ENCODE measurements around the gene GNAL. TPM values are rescaled to one million over a fixed set of nuclear protein-coding genes. Genes with fewer than 3 reads are reported as not detected.

Gene GNAL
- total RNA-seq, 4 donors from 2014 or later = 13.5 to 24.6 (median 19.9) TPM

- Histone ChIP-seq H3K4me1 (peaks cover 3 to 10% (median 5%) of the 10 kb centered on the region in 3 donors), H3K27ac (no peak overlapping the region), H3K4me3 (no peak overlapping the region), H3K27me3 (no peaks in the 10 kb centered on the region), H3K36me3 (peaks cover 0 to 49% of the 10 kb centered on the region in 2 donors), H3K9me3 (no peaks in the 10 kb centered on the region)
- no peak for ATAC-seq
- 75% methylated on average over 1 of the region's 7 CpGs; no CpG with 5 or more reads in 1 of the 2 donors for WGBS, 2 donors (ENCODE audit: low coverage in 1 of 2)
- TF ChIP-seq POLR2A (IDR thresholded peaks at IDR 0.05) (no peak), EP300 (IDR thresholded peaks at IDR 0.05) (no peak), POLR2AphosphoS5 (IDR thresholded peaks at IDR 0.05) (no peak), CTCF (IDR thresholded peaks at IDR 0.05) (no peak)
Observed at GRCh38 chr18:11902522-11903292, 213.6 kb downstream of the GNAL start.

GRCh38 chr18:11905613-11906012 is 216.5 kb downstream of the GNAL start:
- Histone ChIP-seq H3K4me1 (peaks cover 8 to 23% (median 9%) of the 10 kb centered on the region in 3 donors), H3K27me3 (no peaks in the 10 kb centered on the region), H3K4me3 (no peak overlapping the region), H3K9me3 (no peaks in the 10 kb centered on the region), H3K36me3 (peaks cover 0 to 36% of the 10 kb centered on the region in 2 donors), H3K27ac (no peak overlapping the region)
- WGBS, 2 donors (ENCODE audit: low coverage in 1 of 2) = 63 to 91% methylated on average over 1 to 3 of the region's 4 CpGs
- TF ChIP-seq POLR2A (IDR thresholded peaks at IDR 0.05) = no peak
- TF ChIP-seq EP300 (IDR thresholded peaks at IDR 0.05) = no peak
- no peak for TF ChIP-seq CTCF (IDR thresholded peaks at IDR 0.05)
- no peak for TF ChIP-seq POLR2AphosphoS5 (IDR thresholded peaks at IDR 0.05)
- ATAC-seq = no peak

GRCh38 chr18:11906176-11906575 is 217.1 kb downstream of the GNAL start:
- Histone ChIP-seq H3K27ac (no peak overlapping the region), H3K27me3 (no peaks in the 10 kb centered on the region), H3K4me1 (peaks cover 8 to 23% (median 9%) of the 10 kb centered on the region in 3 donors), H3K4me3 (no peak overlapping the region), H3K9me3 (no peaks in the 10 kb centered on the region), H3K36me3 (peaks cover 0 to 36% of the 10 kb centered on the region in 2 donors)
- ATAC-seq = no peak
- 71 to 100% methylated on average over 1 of the region's 1 CpG for WGBS, 2 donors (ENCODE audit: low coverage in 1 of 2)
- TF ChIP-seq POLR2A (IDR thresholded peaks at IDR 0.05) = no peak
- TF ChIP-seq POLR2AphosphoS5 (IDR thresholded peaks at IDR 0.05) = no peak
- no peak for TF ChIP-seq EP300 (IDR thresholded peaks at IDR 0.05)
- TF ChIP-seq CTCF (IDR thresholded peaks at IDR 0.05) = no peak

GRCh38 chr18:11906926-11907874 is 218.1 kb downstream of the GNAL start:
- ATAC-seq = no peak
- Histone ChIP-seq H3K36me3 (peaks cover 0 to 28% of the 10 kb centered on the region in 2 donors), H3K27ac (peak overlapping the region; percentile 88 to 100 (median 96)), H3K9me3 (no peaks in the 10 kb centered on the region), H3K27me3 (no peaks in the 10 kb centered on the region), H3K4me3 (peak overlapping the region; percentile 65 to 93), H3K4me1 (peaks cover 8 to 23% (median 9%) of the 10 kb centered on the region in 3 donors)
- TF ChIP-seq EP300 (IDR thresholded peaks at IDR 0.05) (no peak), POLR2AphosphoS5 (IDR thresholded peaks at IDR 0.05) (no peak), POLR2A (IDR thresholded peaks at IDR 0.05) (no peak), CTCF (IDR thresholded peaks at IDR 0.05) (no peak)
- 62 to 73% methylated on average over 13 to 19 of the region's 20 CpGs for WGBS, 2 donors (ENCODE audit: low coverage in 1 of 2)
